Lower leg skin (tissue), 3 donors: ENCODE results near the gene RBMY1J.

Experiments used
- CTCF ChIP-seq, 3 donors: fragments of 450-650 bp; IDR thresholded peaks; one replicate each; pipeline ENCODE4 v1.5.1; 2016; ENCODE audit warnings: antibody characterized with exemption in 3 of 3, mild to moderate bottlenecking in 3 of 3, moderate library complexity in 2 of 3
- POLR2A ChIP-seq, 2 donors: fragments of 450-650 bp; IDR thresholded peaks; one replicate each; pipeline ENCODE4 v1.6.1; 2016 to 2017; ENCODE audit warnings: antibody characterized with exemption in 2 of 2, mild to moderate bottlenecking in 1 of 2, moderate library complexity in 1 of 2

DNA sequence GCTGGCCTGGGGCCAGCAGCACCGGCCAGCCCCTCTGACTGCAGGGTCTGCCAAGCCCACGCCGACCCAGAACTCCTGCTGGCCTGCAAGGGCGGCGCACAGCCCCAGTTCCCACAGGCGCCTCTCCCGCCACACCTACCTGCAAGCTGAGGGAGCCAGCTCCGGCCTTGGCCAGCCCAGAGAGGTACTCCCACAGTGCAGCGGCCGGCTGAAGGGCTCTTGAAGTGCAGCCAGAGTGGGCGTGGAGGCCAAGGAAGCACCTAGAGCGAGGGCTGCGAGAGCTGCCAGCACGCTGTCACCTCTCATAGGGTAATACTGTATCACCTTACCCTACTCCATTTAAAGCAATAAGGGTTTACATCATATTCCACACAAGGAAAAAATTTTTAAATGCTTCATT is 35.8 kb upstream of the RBMY1J start:
- TF ChIP-seq CTCF (IDR thresholded peaks at IDR 0.05) (no peak), POLR2A (IDR thresholded peaks at IDR 0.05) (no peak)
